Measurements from ENCODE around the gene AKR1B15.
"Not testable (repeated sequence)": the region's sequence is repeated elsewhere in the genome, so short reads cannot be mapped to it uniquely, and the experiment has no call there.

The AKR1B15 gene

DNA sequence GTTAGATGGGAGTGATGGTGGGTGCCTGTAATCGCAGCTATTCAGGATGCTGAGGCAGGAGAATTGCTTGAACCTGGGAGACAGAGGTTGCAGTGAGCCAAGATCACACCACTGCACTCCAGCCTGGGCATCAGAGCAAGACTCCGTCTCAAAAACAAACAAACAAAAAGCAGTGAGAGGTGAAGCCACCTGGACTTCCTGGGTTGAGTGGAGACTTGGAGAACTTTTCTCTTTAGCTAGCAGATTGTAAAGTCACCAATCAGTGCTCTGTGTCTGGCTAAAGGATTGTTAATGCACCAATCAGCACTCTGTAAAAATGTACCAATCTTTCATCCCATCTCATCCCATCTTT is 14.5 kb downstream of the AKR1B15 start:
- not testable (repeated sequence) for DNase-seq (ENCODE audit: low read depth in 2 of 2)

DNA sequence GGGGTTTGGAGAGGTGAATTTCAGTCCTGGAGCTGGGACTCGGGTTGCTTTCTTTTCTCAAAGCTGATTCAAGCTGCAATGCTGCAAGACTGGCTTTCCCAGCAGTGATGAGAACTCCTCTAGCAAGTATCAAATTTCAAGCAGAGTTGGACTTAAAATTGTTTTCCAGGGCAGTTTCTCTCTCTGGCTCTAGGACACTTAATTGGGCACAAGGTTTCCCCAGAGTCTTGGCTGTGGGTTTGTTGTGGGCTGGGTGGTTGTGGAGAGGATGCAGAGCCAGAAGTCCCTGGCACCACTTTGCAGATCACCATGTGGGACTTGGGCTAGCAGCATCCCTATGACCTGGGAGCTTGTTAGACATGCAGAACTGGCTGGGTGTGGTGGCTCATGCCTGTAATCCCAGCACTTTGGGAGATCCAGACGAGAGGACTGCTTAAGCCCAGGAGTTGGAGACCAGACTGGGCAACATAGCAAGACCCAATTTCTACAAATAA is 16.8 kb downstream of the AKR1B15 start:
- DNase-seq (ENCODE audit: low read depth in 2 of 2) = no peak

- DNase-seq (ENCODE audit: low read depth in 2 of 2) = no peak
Measured at GRCh38 chr7:134567368-134567767, 18.5 kb downstream of the AKR1B15 start.

- DNase-seq (ENCODE audit: low read depth in 2 of 2) = not testable (repeated sequence)
Measured at GRCh38 chr7:134569962-134570361, 21.1 kb downstream of the AKR1B15 start.

- no peak for DNase-seq (ENCODE audit: low read depth in 2 of 2)
Measured at GRCh38 chr7:134571101-134571500, 22.2 kb downstream of the AKR1B15 start.

- no peak for DNase-seq (ENCODE audit: low read depth in 2 of 2)
Measured at GRCh38 chr7:134571746-134572461, 23.0 kb downstream of the AKR1B15 start.

DNA sequence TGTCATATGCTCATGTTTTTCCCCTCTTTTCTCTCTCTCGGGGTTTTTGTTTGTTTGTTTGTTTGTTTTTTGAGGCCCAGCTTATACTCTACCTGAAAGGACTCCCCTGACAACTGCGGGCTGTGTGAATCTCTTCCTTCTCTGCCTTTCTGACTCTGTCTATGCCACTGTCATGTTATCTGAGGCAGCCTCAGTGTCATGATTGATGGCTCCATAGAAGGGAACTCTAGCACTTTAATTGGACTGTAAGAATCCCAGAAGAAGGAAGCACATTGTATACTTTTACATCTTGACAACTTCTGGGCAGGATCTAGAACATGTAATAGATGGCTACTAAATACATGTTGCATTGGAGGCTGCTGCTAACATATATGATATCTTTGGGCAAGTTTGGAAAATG is 25.4 kb downstream of the AKR1B15 start:
- DNase-seq (ENCODE audit: low read depth in 2 of 2) = no peak

- no peak for DNase-seq (ENCODE audit: low read depth in 2 of 2)
Measured at GRCh38 chr7:134584290-134584689, 35.4 kb downstream of the AKR1B15 start.

DNA sequence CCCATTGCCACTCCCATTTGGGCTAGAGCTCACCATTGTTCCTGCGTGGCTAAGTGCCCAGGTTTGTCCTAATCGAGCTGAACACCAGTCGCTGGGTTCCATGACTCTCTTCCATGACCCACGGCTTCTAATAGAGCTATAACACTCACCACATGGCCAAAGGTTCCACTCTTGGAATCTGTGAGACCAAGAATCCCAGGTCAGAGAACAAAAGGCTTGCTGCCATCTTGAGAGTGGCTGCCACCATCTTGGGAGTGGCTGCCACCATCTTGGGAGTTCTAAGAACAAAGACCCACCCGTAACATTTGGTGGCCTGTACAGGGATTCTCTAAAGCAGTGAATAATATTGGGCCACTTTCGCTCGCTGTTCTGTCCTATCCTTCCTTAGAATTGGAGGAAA is 37.0 kb downstream of the AKR1B15 start:
- no peak for DNase-seq (ENCODE audit: low read depth in 2 of 2)

- no peak for DNase-seq (ENCODE audit: low read depth in 2 of 2)
Measured at GRCh38 chr7:134587750-134588149, 38.8 kb downstream of the AKR1B15 start.

GRCh38 chr7:134589491-134589941 is 40.6 kb downstream of the AKR1B15 start:
- no peak for DNase-seq (ENCODE audit: low read depth in 2 of 2)

DNA sequence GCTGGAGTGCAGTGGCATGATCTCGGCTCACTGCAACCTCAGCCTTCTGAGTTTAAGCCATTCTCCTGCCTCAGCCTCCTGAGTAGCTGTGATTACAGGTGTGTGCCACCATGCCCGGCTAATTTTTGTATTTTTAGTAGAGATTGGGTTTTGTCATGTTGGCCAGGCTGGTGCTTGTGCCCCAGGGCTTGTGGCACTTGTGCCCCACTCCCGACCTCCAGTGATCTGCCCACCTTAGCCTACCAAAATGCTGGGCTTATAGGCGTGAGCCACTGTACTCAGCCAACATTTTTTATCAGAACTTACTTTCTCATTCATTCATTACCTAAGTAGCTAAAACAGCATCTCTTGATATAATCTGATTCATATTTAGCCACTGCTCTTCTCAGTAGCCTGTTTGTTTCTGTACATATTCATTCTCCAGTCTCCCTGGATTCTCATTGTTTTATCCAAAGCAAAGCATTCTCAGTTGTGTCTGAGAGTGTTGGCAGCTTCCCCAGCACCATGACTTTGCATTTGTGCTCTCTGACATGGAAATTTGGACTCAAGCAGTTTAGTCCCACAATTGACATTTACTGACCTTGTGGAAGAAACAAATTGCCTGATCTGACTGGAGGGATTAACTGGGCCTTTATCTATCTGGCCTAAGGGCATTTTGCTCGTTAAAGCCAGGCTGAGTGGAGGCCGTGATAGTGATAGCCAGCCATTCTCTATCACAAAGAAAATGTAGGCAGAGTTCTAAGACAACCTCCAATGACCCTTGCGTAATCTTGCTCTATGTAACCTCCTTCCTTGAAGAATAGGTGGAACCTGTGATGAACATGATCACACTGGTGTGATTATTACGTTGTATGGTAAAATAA is 44.9 kb downstream of the AKR1B15 start:
- DNase-seq (ENCODE audit: low read depth in 2 of 2) = no peak

DNA sequence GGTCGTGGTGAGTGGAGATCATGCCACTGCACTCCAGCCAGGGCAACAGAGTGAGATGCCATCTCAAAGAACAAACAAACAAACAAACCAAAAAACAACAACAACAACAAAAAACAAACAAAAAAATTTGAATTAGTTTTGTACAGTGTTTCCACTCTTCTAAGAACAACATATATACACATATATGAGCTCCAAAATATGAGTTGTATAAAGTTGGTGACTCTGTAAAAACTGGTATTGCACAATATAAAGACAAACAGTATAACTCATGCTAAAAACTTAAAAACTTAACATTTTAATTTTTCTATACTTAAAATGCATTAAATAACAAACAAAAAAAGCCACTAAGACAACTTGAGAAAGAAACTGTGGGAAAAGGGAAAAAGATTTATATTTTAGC is 46.0 kb downstream of the AKR1B15 start:
- DNase-seq (ENCODE audit: low read depth in 2 of 2) = no peak

DNA sequence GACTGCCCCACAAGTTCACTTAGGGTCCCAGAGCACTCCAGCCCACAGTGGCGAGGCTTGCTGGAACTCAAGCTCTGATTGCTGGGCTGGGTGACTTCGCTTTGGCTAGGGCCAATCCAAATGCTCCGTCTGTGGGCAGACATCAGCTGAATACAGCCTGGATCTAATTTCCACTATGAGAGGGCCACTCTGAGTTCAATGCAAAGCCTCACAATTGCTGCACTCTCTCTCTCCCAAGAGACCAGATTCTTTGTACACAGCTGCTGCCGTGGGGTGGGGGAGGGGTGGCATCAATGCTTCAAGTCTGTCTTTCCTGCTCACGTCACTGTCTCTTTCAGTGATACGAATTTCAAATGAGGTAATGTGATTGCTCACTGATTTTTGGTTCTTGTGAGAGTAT is 50.5 kb downstream of the AKR1B15 start:
- no peak for DNase-seq (ENCODE audit: low read depth in 2 of 2)

- DNase-seq (ENCODE audit: low read depth in 2 of 2) = no peak
Measured at GRCh38 chr7:134601459-134601858, 52.5 kb downstream of the AKR1B15 start.

DNA sequence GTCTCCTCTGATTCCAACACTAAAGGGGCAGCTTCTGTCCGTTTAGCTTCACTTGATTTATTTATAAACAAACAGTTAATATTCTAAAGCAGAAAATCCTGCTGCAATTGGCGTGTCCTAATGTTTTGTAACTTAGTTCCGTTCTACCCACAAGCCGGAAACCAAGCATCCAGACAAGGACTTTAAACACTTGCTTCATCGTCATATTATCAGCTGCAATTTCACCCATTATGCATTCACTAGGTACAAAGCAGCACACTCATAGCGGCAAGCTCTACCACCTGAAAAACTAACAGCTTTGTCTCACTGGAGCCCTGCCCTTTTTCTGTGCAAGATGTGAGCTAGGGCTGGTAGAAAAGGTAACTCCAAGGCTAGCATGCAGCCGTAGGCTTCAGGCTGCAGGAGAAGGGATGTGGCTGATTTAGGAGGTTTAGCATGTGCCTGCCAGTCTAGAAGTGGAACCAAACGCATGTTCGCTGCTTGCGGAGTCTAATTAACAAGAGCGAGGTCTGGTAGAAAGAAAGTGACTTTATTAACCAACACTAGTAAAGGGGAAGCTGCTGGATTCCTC is 54.1 kb downstream of the AKR1B15 start:
- DNase-seq (ENCODE audit: low read depth in 2 of 2) = no peak

- peak; percentile 17 to 40 for DNase-seq (ENCODE audit: low read depth in 2 of 2)
Measured at GRCh38 chr7:134605978-134606923, 57.3 kb downstream of the AKR1B15 start.

DNA sequence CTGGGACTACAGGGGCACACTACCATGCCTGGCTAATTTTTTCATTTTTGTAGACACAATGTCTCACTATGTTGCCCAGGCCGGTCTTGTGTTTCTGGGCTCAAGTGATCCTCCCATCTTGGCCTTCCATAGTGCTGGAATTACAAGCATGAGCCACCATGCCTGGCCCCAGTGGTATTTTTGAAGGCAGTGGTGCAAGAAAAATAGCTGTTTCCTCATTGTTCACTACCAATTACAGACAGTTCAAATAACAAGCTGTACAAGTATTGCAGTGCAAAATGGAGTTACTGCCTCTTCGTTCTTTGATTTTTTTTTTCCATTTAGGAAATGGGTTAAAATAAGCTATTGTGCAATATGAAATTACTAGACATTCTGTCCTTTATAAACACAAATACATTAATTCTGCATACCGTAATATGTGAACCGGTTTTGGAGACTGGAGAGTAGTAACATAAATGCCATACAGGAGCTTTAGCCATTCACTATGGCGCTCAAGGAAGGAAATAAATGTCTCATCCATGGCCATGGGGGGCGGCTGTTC is 62.8 kb downstream of the AKR1B15 start:
- DNase-seq (ENCODE audit: low read depth in 2 of 2) = no peak

DNA sequence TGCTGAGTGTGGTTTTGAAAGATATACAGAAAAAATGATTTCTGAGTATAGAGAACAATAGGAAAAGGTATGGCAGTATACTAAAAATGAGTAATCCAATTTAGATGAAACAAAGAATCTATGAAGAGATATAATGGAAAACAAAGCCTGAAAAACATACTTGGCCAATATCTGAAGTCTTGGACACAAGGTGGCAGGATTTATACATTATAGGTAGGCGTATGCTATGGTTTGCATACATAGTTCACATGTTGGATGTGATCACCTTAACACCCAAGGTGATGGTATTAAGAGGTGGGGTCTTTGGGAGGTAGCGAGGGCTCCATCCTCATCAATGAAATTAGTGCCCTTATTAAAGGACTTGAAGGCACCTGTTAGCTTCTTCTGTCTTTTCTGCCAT is 63.3 kb downstream of the AKR1B15 start:
- no peak for DNase-seq (ENCODE audit: low read depth in 2 of 2)

GRCh38 chr7:134613623-134614347 is 64.9 kb downstream of the AKR1B15 start:
- peak; percentile 5 to 22 for DNase-seq (ENCODE audit: low read depth in 2 of 2)
